Karpas-422 (cell line): Measurements from ENCODE around the gene KRT78. TPM values are rescaled to one million over a fixed set of nuclear protein-coding genes. Genes with fewer than 3 reads are reported as not detected.

Experiments
- DNase-seq: peaks from one replicate; pipeline ENCODE4 v3.0.0-alpha.2; 2015
- H2AFZ ChIP-seq: fragments of 200-600 bp; sonication (generic); 2 replicates; pipeline ENCODE4 v1.6.1; 2014; ENCODE audit warnings: antibody characterized with exemption, low read length, mixed read lengths
- H3K27ac ChIP-seq: fragments of 200-600 bp; sonication (generic); 2 replicates; pipeline ENCODE4 v1.5.1; 2014; ENCODE audit warnings: mild to moderate bottlenecking, low read length, moderate library complexity
- H3K27me3 ChIP-seq: fragments of 200-600 bp; sonication (generic); 2 replicates; pipeline ENCODE4 v1.6.1; 2014; ENCODE audit warnings: low read length, mixed read lengths
- H3K36me3 ChIP-seq: fragments of 200-600 bp; sonication (generic); 2 replicates; pipeline ENCODE4 v1.6.1; 2014; ENCODE audit warnings: low read length, mixed read lengths; ENCODE audit not compliant: insufficient read depth
- H3K4me1 ChIP-seq: fragments of 200-600 bp; sonication (generic); 2 replicates; pipeline ENCODE4 v1.6.1; 2014; ENCODE audit warnings: mild to moderate bottlenecking, low read length, mixed read lengths
- H3K4me2 ChIP-seq: fragments of 200-600 bp; sonication (generic); 2 replicates; pipeline ENCODE4 v1.6.1; 2014; ENCODE audit warnings: low read length, low read depth, mild to moderate bottlenecking; ENCODE audit not compliant: poor library complexity, severe bottlenecking
- H3K4me3 ChIP-seq: fragments of 200-600 bp; sonication (generic); 2 replicates; pipeline ENCODE4 v1.5.1; 2014; ENCODE audit warnings: mild to moderate bottlenecking, antibody characterized with exemption, low read length, mixed read lengths
- H3K79me2 ChIP-seq: fragments of 200-600 bp; sonication (generic); 2 replicates; pipeline ENCODE4 v1.6.1; 2014; ENCODE audit warnings: mild to moderate bottlenecking, low read length, mixed read lengths
- H3K9ac ChIP-seq: fragments of 200-600 bp; sonication (generic); 2 replicates; pipeline ENCODE4 v1.6.0; 2014; ENCODE audit warnings: low read length
- H3K9me2 ChIP-seq: fragments of 200-600 bp; sonication (generic), shearing (Covaris generic); replicated peaks from 2 replicates; pipeline ENCODE4 v1.6.0; 2014; ENCODE audit warnings: mild to moderate bottlenecking, low read length, moderate library complexity; ENCODE audit not compliant: insufficient read depth
- H3K9me3 ChIP-seq: fragments of 300-700, 200-600 bp; sonication (generic); 2 replicates; pipeline ENCODE4 v1.6.1; 2014; ENCODE audit warnings: low read length, mixed read lengths
- H4K20me1 ChIP-seq: fragments of 200-600 bp; sonication (generic); 2 replicates; pipeline ENCODE4 v1.6.1; 2014; ENCODE audit warnings: mild to moderate bottlenecking, antibody characterized with exemption, low read length, low read depth; ENCODE audit not compliant: insufficient read depth
- total RNA-seq: library from RNA; depleted of rRNA; stranded (reverse); fragments of >200 nt; shearing (Covaris generic); gene quantifications from 2 replicates; pipeline ENCODE4 v1.2.3, GENCODE V29; 2014; ENCODE audit warnings: low replicate concordance

The KRT78 gene
- total RNA-seq, 1 experiment from 2014 or later, result not detected

DNA sequence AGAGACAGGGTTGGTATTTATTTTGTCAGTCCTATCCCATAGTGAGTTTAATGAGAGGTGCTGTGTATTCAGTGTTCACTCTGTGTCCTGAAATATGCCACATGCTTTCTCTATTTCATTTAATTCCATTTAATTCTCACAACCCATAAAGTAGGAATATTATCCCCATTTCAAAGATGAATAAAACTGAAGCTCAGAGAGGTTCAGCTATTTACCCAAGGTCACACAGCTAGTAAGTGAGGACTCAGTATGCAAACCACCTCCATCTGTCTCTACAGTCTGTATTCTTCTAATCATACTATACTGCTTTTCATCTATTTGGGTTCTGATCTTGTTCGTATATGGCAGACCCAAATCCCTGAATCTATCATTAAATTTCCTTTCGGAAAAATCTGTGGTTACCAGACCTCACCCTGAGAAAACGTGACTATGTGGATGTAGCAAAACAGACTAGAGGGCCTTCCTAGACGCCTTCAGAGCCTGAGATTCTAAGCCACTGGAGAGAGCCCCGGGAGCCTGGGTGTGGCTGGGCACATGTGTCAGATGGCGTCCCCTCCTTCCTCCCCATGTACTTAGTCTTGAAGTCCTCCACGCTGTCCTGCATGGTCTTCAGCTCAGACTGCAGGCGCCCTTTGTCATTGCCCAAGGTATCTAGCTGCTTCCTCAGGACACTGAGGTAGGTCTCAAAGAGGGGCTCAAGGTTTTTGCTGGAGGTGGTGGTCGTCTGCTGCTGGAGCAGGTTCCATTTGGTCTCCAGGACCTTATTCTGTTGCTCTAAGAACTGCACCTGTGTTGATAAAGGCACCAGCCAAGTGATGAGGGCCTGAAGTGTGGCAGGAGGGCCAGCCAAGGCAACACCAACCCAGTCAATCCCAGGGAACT, 37.4 kb downstream of the KRT78 start:
- no peaks in the 10 kb centered on the region for H3K27me3 ChIP-seq
- no peak overlapping the region for H3K9ac ChIP-seq

DNA sequence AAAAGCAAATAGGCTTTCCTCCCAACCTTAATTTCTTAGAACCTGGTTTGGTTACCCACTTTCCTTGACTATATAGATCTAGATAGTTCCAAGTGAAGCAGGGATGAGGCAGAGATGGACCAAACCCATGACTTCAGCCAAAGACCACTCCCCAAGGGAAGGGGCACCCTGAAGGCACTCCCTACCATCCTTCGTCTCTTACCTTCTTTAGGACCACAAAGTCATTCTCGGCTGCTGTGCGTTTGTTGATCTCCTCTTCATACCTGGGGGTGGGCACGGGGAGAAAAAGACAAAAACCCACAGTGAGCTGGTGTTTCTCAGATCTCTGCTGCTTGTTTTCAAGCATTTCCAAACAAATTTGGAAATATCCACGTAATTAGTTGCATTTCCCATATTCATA, 38.2 kb downstream of the KRT78 start:
- Histone ChIP-seq H3K79me2 (no peaks in the 10 kb centered on the region), H3K27me3 (no peaks in the 10 kb centered on the region), H2AFZ (no peak overlapping the region), H3K4me2 (no peak overlapping the region), H3K27ac (no peak overlapping the region), H3K9ac (no peak overlapping the region), H3K9me3 (no peaks in the 10 kb centered on the region), H4K20me1 (no peaks in the 10 kb centered on the region; the same call in 1 of the 2 replicates), H3K9me2 (no peaks in the 10 kb centered on the region), H3K36me3 (no peaks in the 10 kb centered on the region), H3K4me1 (peaks cover 11% of the 10 kb centered on the region), H3K4me3 (no peak overlapping the region)
- DNase-seq, result no peak

More for the DNA sequence above, 37.4 kb downstream of the KRT78 start:
- Histone ChIP-seq H2AFZ (no peak overlapping the region), H3K79me2 (no peaks in the 10 kb centered on the region), H3K36me3 (no peaks in the 10 kb centered on the region), H3K4me2 (no peak overlapping the region), H3K9me3 (no peaks in the 10 kb centered on the region), H4K20me1 (no peaks in the 10 kb centered on the region), H3K4me1 (peaks cover 11% of the 10 kb centered on the region), H3K9me2 (no peaks in the 10 kb centered on the region), H3K4me3 (no peak overlapping the region), H3K27ac (no peak overlapping the region)
- DNase-seq, result no peak

DNA sequence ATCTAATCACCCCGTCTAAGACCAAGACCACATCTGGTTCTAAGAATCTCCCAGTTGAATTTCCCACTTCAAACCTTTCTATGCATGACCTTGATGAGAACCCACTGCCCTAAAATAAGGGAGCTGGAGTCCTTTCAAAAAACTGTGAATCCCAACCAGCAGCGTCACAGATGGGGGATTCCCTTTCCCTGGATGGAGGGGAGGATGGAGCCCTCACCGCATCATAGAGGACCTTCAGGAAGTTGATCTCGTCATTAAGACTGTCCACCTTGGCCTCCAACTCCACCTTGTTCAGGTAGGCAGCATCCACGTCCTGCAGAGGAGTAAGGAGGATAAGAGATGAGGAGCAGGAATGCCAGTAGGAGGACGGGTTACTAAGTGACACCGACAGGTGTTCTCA, 39.6 kb downstream of the KRT78 start:
- H3K27ac ChIP-seq, result no peak overlapping the region
- no peak overlapping the region for H3K4me3 ChIP-seq
- no peaks in the 10 kb centered on the region for H3K27me3 ChIP-seq
- H4K20me1 ChIP-seq, result no peaks in the 10 kb centered on the region; the same call in 1 of the 2 replicates
- H3K9me3 ChIP-seq, result no peaks in the 10 kb centered on the region
- no peak for DNase-seq
- peaks cover 11% of the 10 kb centered on the region for H3K4me1 ChIP-seq
- H3K9ac ChIP-seq, result no peak overlapping the region
- no peaks in the 10 kb centered on the region for H3K79me2 ChIP-seq
- no peaks in the 10 kb centered on the region for H3K9me2 ChIP-seq
- no peaks in the 10 kb centered on the region for H3K36me3 ChIP-seq
- H2AFZ ChIP-seq, result no peak overlapping the region
- H3K4me2 ChIP-seq, result no peak overlapping the region

DNA sequence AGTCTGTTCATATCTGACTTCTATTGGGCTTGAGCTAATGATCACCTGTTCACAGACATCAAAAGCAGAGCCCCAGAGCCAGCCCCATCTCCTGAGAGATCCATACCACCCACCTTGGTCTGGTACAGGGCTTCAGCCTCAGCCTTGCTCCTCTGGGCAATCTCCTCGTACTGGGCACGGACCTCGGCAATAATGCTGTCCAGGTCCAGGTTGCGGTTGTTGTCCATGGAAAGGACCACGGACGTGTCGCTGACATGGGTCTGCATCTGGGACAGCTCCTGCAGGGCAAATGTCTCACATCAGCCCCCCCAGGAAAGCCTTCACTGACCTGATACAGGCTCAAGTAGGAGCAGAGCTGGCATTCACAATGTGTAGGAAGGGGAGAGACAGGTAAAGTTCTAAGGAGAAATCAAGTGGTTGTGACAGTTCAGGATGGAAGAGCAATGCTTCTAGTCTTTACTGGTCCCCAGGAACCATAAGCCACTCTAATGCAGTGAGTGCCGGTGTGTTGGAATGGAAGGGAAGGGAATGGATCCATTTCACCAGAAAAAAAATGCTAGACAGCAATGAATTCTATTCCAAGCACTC, 40.1 kb downstream of the KRT78 start:
- no peak overlapping the region for H3K27ac ChIP-seq
- H3K4me2 ChIP-seq, result no peak overlapping the region
- no peak overlapping the region for H3K4me3 ChIP-seq
- no peaks in the 10 kb centered on the region for H3K9me3 ChIP-seq
- H3K9ac ChIP-seq, result no peak overlapping the region
- no peaks in the 10 kb centered on the region; the same call in 1 of the 2 replicates for H4K20me1 ChIP-seq
- H3K4me1 ChIP-seq, result peaks cover 11% of the 10 kb centered on the region
- no peaks in the 10 kb centered on the region for H3K27me3 ChIP-seq
- no peaks in the 10 kb centered on the region for H3K36me3 ChIP-seq
- no peak for DNase-seq
- H2AFZ ChIP-seq, result no peak overlapping the region
- H3K9me2 ChIP-seq, result no peaks in the 10 kb centered on the region
- no peaks in the 10 kb centered on the region for H3K79me2 ChIP-seq

DNA sequence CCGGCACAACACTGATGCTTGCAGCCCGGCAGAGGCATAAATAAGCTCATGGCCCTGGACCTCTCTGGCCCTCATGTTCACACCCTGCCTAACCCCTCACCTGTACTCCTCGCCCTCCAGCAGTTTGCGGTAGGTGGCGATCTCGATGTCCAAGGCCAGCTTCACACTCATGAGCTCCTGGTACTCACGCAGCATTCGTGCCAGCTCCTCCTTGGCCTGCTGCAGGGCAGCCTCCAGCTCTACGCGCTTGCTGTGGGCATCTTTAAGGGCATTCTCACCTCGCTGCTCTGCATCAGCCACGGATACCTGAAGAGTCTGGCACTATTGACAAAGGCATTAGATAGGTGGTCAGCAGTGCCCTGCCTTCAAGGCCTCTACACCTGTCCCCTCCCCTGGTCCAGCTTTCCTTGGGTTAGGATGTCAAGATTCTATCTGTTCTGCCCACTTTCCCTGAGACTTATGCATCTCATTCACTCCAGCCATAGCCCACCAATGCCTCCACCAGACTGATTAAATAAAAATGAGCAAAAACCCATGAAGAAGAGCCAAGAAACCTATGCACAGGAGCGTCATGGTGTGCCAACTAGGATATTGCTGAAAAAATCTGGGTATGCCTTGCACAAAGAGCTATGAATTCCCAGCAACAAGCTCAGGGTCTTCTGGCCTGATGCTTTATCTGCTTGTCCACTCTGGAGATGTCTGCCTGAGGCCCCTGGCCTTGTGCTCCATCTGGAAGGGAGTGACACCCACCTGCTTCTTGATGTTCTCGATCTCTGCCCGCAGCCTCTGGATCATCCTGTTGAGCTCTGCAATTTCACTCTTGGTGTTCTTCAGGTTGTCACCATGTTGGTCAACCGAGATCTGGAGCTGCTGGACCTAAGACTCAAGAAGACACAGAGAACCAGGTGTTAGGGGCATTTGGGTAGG, 41.0 kb downstream of the KRT78 start:
- DNase-seq, result no peak
- no peaks in the 10 kb centered on the region for H3K36me3 ChIP-seq
- H3K9ac ChIP-seq, result no peak overlapping the region
- no peaks in the 10 kb centered on the region for H3K27me3 ChIP-seq
- H3K4me2 ChIP-seq, result no peak overlapping the region
- no peak overlapping the region for H3K4me3 ChIP-seq
- H3K9me3 ChIP-seq, result no peaks in the 10 kb centered on the region
- H3K4me1 ChIP-seq, result peaks cover 6% of the 10 kb centered on the region
- H3K79me2 ChIP-seq, result no peaks in the 10 kb centered on the region
- no peaks in the 10 kb centered on the region; the same call in 1 of the 2 replicates for H4K20me1 ChIP-seq
- no peak overlapping the region for H3K27ac ChIP-seq
- no peaks in the 10 kb centered on the region for H3K9me2 ChIP-seq
- no peak overlapping the region for H2AFZ ChIP-seq

DNA sequence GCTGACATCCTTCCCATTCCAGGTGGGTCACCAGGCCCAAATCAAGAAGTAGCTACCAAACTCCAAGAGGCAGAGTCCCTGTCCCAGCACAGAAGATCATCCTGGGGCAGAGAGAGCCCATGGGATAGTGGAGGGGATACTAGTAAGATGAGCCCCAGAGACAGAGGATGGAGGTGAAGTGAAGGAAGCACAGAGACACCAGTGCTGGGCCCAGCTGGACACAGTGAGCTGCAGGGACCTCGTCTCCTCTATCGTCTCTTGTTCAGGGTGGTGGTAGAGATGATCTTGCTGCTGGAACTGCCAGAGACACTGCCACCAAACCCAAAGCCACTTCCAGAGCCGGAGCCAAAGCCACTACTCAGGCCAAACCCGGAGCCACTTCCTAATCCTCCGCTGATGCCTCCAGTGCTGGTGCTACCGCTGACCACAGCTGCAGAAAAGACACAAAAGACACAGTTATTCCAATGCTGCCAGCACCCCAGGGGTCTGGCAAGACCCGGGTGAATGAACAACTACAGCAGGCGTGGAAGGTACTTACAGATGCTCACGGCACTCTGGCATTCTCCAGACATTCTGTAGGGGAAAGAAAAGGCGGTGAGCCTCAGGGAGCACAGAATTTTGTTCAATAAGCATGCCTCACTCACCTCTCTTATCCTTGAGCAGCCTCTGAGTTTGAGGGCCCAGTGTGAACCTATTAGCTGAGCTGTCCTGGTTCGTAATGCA, 41.8 kb downstream of the KRT78 start:
- no peak overlapping the region for H2AFZ ChIP-seq
- H3K27ac ChIP-seq, result no peak overlapping the region
- no peaks in the 10 kb centered on the region for H3K27me3 ChIP-seq
- no peak overlapping the region for H3K4me3 ChIP-seq
- H3K36me3 ChIP-seq, result no peaks in the 10 kb centered on the region
- no peak overlapping the region for H3K9ac ChIP-seq
- no peaks in the 10 kb centered on the region for H3K9me3 ChIP-seq
- H4K20me1 ChIP-seq, result no peaks in the 10 kb centered on the region; the same call in 1 of the 2 replicates
- H3K9me2 ChIP-seq, result no peaks in the 10 kb centered on the region
- no peaks in the 10 kb centered on the region for H3K79me2 ChIP-seq
- DNase-seq, result no peak
- H3K4me1 ChIP-seq, result no peaks in the 10 kb centered on the region
- H3K4me2 ChIP-seq, result no peak overlapping the region

DNA sequence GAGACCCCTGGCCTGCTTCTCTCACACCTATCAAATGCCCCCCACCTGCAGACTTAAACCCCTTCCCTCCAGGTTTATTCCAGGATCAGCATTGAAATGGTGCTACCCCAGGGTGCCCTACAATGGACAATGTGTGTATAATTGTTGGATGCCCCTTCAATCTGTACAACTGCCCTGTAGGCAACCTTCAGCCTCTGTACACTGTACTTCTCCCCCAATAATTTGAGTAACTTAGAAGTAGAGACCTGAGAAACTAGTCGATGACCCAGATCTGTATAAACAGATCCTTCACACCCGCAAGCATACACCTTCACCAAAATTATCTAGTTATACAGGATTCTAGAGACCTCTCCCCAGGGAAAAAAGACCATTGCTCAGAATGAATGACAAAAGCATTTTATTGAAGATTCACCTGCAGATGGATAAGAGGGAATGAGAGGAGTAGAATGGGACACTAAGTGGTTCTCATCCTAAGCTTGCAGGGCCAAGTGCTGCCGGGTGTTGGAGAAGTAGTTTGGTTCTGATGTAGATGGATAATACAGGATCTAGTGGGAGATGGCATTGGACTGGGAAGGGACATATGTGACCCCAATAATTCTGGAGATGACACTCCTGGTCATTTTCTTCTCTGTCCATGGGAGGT, 42.5 kb downstream of the KRT78 start:
- Histone ChIP-seq H3K9ac (no peak overlapping the region), H3K79me2 (no peaks in the 10 kb centered on the region), H3K9me3 (no peaks in the 10 kb centered on the region), H3K4me3 (no peak overlapping the region), H2AFZ (no peak overlapping the region), H3K4me2 (no peak overlapping the region), H3K9me2 (no peaks in the 10 kb centered on the region), H3K4me1 (no peaks in the 10 kb centered on the region), H3K36me3 (no peaks in the 10 kb centered on the region), H3K27me3 (no peaks in the 10 kb centered on the region), H3K27ac (no peak overlapping the region), H4K20me1 (no peaks in the 10 kb centered on the region; the same call in 1 of the 2 replicates)
- no peak for DNase-seq
